ENCODE measurements around the gene FOXE1. TPM values are rescaled to one million over a fixed set of nuclear protein-coding genes. Genes with fewer than 3 reads are reported as not detected.

The FOXE1 gene
- total and polyA plus RNA-seq, 10 of the 15 experiments (the other 5 are each of a cell fraction or from before 2014, with no cell fraction given), result not detected

DNA sequence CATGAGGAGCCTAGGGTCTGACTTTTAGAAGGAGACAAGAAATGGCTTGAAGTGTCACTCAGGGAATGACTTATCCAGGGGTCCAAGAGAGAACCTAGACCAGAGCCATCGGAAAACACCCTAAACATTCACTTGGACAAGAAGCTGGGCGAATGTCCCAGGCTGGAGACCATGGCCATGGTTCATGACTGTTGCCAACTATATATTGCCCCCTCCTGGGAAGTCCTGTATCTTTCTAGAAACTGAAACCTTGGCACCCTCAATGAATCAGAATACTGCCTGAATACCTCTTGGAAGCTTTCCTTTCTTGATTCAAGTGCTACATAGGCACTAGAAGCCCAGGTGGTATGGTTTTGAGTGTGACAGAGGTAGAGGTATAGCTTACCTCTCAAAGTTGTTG, 39.4 kb downstream of the FOXE1 start:
- CTCF ChIA-PET, result interaction anchor here (0.6 to 5.5 kb wide), 9 partner anchors 8 to 371 kb away, joined by 3 to 95 read pairs (median 4); no protein-coding TSS in a partner anchor
- FAIRE-seq (no peak), DNase-seq (ENCODE audit: low read depth, low spot score) (no peak)
- TF ChIP-seq KAT2A (conservative IDR thresholded peaks at IDR 0.05; ENCODE audit: control insufficient read depth, low read depth, low read length), result no peak
- TF ChIP-seq CHD1 (IDR thresholded peaks at IDR 0.05; ENCODE audit: low read depth, low read length), result no peak
- TF ChIP-seq GABPA (IDR thresholded peaks at IDR 0.05; ENCODE audit: low read depth), result no peak
- no peak for TF ChIP-seq JUND (IDR thresholded peaks at IDR 0.05; ENCODE audit: low read depth, low read length)
- no peak for TF ChIP-seq MEF2A (IDR thresholded peaks at IDR 0.05; ENCODE audit: insufficient read depth, low read depth, low read length)
- TF ChIP-seq, protein P1, sequence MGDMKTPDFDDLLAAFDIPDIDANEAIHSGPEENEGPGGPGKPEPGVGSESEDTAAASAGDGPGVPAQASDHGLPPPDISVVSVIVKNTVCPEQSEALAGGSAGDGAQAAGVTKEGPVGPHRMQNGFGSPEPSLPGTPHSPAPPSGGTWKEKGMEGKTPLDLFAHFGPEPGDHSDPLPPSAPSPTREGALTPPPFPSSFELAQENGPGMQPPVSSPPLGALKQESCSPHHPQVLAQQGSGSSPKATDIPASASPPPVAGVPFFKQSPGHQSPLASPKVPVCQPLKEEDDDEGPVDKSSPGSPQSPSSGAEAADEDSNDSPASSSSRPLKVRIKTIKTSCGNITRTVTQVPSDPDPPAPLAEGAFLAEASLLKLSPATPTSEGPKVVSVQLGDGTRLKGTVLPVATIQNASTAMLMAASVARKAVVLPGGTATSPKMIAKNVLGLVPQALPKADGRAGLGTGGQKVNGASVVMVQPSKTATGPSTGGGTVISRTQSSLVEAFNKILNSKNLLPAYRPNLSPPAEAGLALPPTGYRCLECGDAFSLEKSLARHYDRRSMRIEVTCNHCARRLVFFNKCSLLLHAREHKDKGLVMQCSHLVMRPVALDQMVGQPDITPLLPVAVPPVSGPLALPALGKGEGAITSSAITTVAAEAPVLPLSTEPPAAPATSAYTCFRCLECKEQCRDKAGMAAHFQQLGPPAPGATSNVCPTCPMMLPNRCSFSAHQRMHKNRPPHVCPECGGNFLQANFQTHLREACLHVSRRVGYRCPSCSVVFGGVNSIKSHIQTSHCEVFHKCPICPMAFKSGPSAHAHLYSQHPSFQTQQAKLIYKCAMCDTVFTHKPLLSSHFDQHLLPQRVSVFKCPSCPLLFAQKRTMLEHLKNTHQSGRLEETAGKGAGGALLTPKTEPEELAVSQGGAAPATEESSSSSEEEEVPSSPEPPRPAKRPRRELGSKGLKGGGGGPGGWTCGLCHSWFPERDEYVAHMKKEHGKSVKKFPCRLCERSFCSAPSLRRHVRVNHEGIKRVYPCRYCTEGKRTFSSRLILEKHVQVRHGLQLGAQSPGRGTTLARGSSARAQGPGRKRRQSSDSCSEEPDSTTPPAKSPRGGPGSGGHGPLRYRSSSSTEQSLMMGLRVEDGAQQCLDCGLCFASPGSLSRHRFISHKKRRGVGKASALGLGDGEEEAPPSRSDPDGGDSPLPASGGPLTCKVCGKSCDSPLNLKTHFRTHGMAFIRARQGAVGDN (IDR thresholded peaks at IDR 0.05), result no peak
- TF ChIP-seq IRF4 (IDR thresholded peaks at IDR 0.05; ENCODE audit: low read depth, low read length), result no peak
- TF ChIP-seq IRF5 (IDR thresholded peaks at IDR 0.05; ENCODE audit: borderline replicate concordance), result no peak
- TF ChIP-seq, protein P2, sequence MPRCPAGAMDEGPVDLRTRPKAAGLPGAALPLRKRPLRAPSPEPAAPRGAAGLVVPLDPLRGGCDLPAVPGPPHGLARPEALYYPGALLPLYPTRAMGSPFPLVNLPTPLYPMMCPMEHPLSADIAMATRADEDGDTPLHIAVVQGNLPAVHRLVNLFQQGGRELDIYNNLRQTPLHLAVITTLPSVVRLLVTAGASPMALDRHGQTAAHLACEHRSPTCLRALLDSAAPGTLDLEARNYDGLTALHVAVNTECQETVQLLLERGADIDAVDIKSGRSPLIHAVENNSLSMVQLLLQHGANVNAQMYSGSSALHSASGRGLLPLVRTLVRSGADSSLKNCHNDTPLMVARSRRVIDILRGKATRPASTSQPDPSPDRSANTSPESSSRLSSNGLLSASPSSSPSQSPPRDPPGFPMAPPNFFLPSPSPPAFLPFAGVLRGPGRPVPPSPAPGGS (IDR thresholded peaks at IDR 0.05; ENCODE audit: borderline replicate concordance, insufficient read depth, low read depth, low read length, poor library complexity, severe bottlenecking), result no peak
- TF ChIP-seq NKRF (conservative IDR thresholded peaks at IDR 0.05), result no peak
- no peak for TF ChIP-seq YY1 (IDR thresholded peaks at IDR 0.05; ENCODE audit: low read depth, low read length)
- TF ChIP-seq GATAD2B (conservative IDR thresholded peaks at IDR 0.05; ENCODE audit: low read depth), result no peak
- TF ChIP-seq SMAD5 (IDR thresholded peaks at IDR 0.05; ENCODE audit: low read depth), result no peak
- TF ChIP-seq CREM (IDR thresholded peaks at IDR 0.05; ENCODE audit: low read depth), result no peak
- TF ChIP-seq POLR2AphosphoS2 (IDR thresholded peaks at IDR 0.05; ENCODE audit: low read depth, low read length), result no peak

More for the DNA sequence above, 39.4 kb downstream of the FOXE1 start:
- Histone ChIP-seq H4K20me1 (ENCODE audit: control insufficient read depth, insufficient read depth) (no peaks in the 10 kb centered on the region), H3K27ac (ENCODE audit: control insufficient read depth, insufficient read depth) (no peak overlapping the region), H3K4me1 (ENCODE audit: control insufficient read depth, insufficient read depth, low read length) (no peaks in the 10 kb centered on the region), H3K79me2 (ENCODE audit: control insufficient read depth, insufficient read depth, low read length) (no peaks in the 10 kb centered on the region), H3K4me3 (no peak overlapping the region), H2AFZ (ENCODE audit: control insufficient read depth, low read depth, low read length) (no peak overlapping the region), H3K36me3 (ENCODE audit: control insufficient read depth in 2 of 2, insufficient read depth in 2 of 2, low read length in 1 of 2) (no peaks in the 10 kb centered on the region; a peak in 1 of 4 replicates), H3K9me3 (replicated peaks; ENCODE audit: control insufficient read depth, insufficient read depth, low read length) (no peaks in the 10 kb centered on the region), H3K4me2 (ENCODE audit: control insufficient read depth, insufficient read depth) (no peak overlapping the region), H3K27me3 (replicated peaks in 1 of 2; ENCODE audit: control insufficient read depth in 2 of 2, insufficient read depth in 2 of 2, low read length in 1 of 2) (no peaks in the 10 kb centered on the region), H3K9ac (ENCODE audit: control insufficient read depth, insufficient read depth, low read length) (no peak overlapping the region)
- intact Hi-C loops (cut with micrococcal nuclease; ENCODE audit: unreplicated experiment), result no loop called here
- in situ Hi-C loops (cut with MboI), result no loop called here
- SMC1A ChIA-PET (ENCODE audit: uncharacterized antibody, unreplicated experiment), result interaction anchor here (1.1 to 5.5 kb wide), 2 partner anchors 9 to 188 kb away, joined by 3 to 32 read pairs; no protein-coding TSS in a partner anchor
- no TSS peak for BruUV-seq (replicated peaks)
- no peak for ATAC-seq
- POLR2A ChIA-PET, result no interaction called here
- RAD21 ChIA-PET (ENCODE audit: unreplicated experiment), result no interaction called here
- WGBS (ENCODE audit: insufficient coverage, insufficient replicate concordance, low lambda C conversion rate, missing lambda C conversion rate), result 29% methylated on average over 2 of the region's 2 CpGs
